CD1c-positive myeloid dendritic cell (primary cell): ENCODE results near the gene CYSTM1.

ENCODE experiments used
- DNase-seq: peaks from one replicate; pipeline ENCODE4 v3.0.0-alpha.2; 2016; ENCODE audit errors: extremely low spot score

CYSTM1 gene

DNA sequence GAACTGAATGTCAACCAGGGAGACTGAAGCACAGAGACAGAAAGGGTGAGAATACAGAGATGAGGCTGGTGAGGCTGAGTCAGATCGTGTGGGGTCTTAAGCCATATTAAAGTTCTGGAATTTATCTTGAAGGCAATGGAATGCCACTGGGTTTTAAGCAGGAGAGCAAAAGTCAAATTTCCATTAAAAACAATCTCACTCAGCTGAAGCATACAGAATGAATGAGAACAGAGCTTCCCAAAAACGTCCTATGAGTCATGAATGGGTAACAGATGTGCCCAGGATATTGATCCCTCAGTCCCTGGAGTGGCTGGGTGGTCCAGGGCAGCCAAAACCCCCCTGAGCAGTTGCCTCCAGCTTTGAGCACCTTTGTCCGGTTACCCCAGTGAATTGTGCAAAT lies 83.0 kb downstream of the CYSTM1 start:
- DNase-seq = no peak

- no peak for DNase-seq
These were observed 83.9 kb downstream of the CYSTM1 start for GRCh38 chr5:140258873-140259272.

- DNase-seq = no peak
These were observed 84.5 kb downstream of the CYSTM1 start for GRCh38 chr5:140259500-140259899.

DNA sequence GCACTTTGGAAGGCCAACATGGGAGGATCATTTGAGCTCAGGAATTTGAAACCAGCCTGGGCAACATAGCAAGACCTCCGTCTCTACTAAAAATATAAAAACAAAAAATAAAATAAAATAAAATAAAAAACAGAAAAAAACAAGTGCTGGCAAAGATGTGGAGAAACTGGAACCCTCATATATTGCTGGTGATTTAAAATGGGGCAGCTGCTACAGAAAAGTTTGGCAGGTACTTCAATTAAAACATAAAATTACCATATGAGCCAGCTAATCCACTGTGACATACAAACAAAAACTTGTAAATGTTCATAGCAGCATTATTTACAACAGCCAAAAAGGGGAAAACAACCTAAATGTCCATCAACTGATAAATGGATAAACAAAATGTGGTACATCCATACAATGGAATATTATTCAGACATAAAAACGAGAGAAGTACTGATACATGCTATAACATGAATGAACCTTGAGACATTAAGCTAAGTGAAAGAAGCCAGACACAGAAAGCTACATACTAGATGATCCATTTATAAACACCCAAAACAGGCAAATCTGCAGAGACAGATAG lies 85.2 kb downstream of the CYSTM1 start:
- no peak for DNase-seq

- peak; percentile 81 for DNase-seq
These were observed 86.6 kb downstream of the CYSTM1 start for GRCh38 chr5:140261403-140262171.

DNA sequence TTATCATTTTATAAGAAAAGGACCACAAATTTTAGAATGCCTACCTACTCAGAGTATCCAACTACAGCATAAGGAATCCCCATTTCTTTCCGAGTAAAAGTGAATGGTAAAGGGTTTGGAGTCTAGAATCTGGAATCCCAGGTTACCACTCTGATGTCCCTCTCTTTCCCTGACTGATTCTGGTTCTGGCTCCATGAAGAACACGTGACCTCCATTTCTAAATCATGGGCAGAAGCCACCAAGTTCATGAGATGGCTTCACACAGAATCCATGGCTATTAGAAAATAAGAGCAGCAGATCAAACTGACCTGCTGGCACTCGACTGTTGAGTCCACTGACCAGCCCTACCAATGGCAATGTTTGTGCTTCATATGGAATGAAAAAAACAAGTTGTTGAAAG lies 87.2 kb downstream of the CYSTM1 start:
- no peak for DNase-seq

- DNase-seq = no peak
These were observed 87.9 kb downstream of the CYSTM1 start for GRCh38 chr5:140262839-140263238.

DNA sequence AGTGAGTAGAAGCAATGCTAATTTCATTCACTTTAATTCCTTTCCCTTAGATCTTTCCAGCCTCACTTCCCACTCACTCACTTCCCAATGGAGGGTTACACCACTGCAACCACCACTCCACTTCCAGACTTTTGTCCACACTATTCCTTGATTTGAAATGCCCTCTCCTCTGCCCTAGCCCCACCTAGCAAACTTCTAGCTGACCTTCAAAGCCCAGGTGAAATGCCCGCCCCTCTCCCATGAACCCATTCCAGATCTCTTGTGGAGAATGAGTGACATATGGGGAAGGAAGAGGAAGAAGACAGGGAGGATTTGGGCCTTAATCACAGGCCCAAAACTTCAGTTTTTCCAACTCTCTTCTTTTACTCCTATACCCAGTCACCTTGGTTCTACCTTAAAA lies 90.9 kb downstream of the CYSTM1 start:
- DNase-seq = no peak

- DNase-seq = no peak
These were observed 91.6 kb downstream of the CYSTM1 start for GRCh38 chr5:140266471-140267200.

DNA sequence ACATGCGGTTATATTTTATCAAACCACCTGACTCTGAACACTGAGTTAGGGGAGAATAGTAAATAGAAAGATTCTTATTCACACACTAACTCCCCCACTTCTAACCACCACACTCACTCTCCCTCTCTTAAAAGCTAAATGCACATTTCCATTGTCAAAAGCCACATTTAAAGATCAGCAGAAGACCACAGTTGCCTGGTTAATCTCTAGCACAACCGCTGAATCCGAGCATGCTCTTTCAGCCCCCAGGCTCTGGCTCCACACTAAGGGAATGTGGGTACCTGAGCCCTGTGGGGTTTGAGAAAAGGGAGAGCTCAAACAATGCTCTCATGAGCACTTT lies 92.2 kb downstream of the CYSTM1 start:
- DNase-seq = no peak

DNA sequence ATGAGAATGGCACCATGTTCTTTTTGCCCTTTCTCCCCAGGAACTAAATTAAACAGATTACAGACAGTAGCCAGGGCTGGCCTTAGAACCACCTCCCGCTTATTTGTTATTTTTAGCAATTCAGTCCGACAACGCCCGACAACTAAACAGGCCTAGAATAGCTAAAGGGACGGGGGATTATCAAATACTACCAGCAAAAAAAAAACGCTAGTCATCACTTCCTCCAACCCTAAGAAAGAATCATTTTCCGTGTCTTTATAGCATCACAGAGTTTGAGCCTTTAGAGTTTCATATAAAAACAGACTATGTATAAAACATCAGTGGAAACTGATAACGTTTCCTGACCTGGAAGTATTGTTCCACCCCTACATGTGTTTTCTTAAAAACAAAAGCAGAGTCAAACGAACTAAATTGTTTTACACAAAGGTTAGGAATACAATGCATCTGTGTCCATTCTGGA lies 92.6 kb downstream of the CYSTM1 start:
- no peak for DNase-seq

- DNase-seq = no peak
These were observed 95.0 kb downstream of the CYSTM1 start for GRCh38 chr5:140270008-140270407.

DNA sequence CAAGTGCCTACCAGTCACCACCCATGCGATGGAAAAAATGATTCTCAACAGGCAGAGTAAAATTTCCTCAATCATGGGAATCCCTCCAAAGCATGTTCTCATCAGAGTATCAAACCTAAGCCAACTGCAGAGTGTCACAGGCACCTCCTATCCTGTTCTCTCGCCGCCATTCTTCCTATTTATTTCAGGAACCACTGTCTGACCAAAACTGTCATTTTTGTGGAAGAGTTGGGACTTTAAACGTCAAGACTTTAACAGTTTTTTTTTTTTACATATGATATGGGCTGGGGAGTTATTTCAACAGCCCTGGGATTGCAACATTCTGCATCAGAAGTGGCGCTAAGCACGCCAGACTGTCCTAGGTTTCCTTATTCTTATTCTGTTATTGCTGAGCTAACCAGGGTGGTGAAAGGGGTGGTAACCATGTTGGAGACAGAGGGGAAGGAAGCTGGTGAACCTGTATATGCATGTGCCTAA lies 98.5 kb downstream of the CYSTM1 start:
- DNase-seq = peak; percentile 90

DNA sequence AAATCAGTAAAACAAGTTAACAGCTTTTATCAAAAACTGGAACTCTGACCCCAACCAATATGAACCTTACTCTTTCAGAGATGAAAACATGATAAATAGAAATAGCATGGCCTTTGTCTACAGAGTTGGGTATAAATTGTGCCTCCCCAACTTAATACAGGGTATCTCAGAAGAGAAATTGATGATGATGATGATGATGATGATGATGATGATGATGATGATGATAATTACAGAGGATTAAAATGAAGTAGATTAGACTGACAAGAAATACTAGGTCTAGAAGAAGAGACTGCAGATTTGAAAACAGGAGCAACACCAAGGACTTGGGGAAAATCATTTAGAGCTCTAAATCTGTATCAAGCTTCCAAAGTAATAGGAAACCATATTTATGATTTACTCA lies 100.8 kb downstream of the CYSTM1 start:
- no peak for DNase-seq

- no peak for DNase-seq
These were observed 107.3 kb downstream of the CYSTM1 start for GRCh38 chr5:140282266-140282665.

- DNase-seq = no peak
These were observed 109.0 kb downstream of the CYSTM1 start for GRCh38 chr5:140284013-140284412.

DNA sequence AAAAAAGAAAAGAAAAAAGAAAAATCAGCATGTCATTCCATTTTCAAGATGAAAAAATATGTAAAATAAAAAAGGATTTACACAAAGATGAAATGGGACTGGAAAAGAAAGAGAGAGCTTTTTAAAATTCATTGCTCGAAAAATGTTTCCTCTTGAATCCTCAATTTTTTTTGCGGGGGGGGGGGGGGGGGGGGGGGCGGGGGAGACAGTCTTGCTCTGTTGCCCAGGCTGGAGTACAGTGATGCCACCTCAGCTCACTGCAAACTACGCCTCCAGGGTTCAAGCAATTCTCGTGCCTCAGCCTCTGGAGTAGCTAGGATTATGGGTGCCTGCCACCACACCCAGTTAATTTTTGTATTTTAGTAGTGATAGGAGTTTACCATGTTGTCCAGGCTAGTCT lies 111.4 kb downstream of the CYSTM1 start:
- DNase-seq = no peak

- no peak for DNase-seq
These were observed 113.0 kb downstream of the CYSTM1 start for GRCh38 chr5:140287801-140288521.

GRCh38 chr5:140292212-140293036 lies 117.4 kb downstream of the CYSTM1 start:
- no peak for DNase-seq
